Measurements from ENCODE around the gene VPS39.

Gene VPS39

GRCh38 chr15:42160136-42160535, 48.0 kb downstream of the VPS39 start:
- H3K36me3 ChIP-seq (ENCODE audit: low read length), result peaks cover 5% of the 10 kb centered on the region; the same call in 1 of the 2 replicates
- no peaks in the 10 kb centered on the region for H3K9me3 ChIP-seq (ENCODE audit: insufficient read depth, low read length)
- H3K4me2 ChIP-seq (ENCODE audit: low read depth, low read length, poor library complexity, severe bottlenecking), result no peak overlapping the region
- H4K20me1 ChIP-seq (ENCODE audit: low read depth, low read length), result no peaks in the 10 kb centered on the region
- no peak overlapping the region for H3K27ac ChIP-seq (ENCODE audit: low read depth, low read length)
- no peak overlapping the region for H3K4me3 ChIP-seq (ENCODE audit: insufficient read depth, low read length, poor library complexity, severe bottlenecking)
- no peaks in the 10 kb centered on the region for H3K9me2 ChIP-seq (replicated peaks; ENCODE audit: insufficient read depth, low read length)
- no peak overlapping the region for H2AFZ ChIP-seq (ENCODE audit: low read depth, low read length, severe bottlenecking)
- no peaks in the 10 kb centered on the region for H3F3A ChIP-seq (ENCODE audit: insufficient read depth)
- no peak overlapping the region for H3K9ac ChIP-seq (ENCODE audit: low read length)
- no peaks in the 10 kb centered on the region for H3K27me3 ChIP-seq (ENCODE audit: low read length)
- H3K79me2 ChIP-seq (ENCODE audit: insufficient read depth, low read length), result no peaks in the 10 kb centered on the region
- no peak for TF ChIP-seq CTCF (IDR thresholded peaks at IDR 0.05; ENCODE audit: insufficient read depth, low read length, poor library complexity, severe bottlenecking)

- no peaks in the 10 kb centered on the region for H3F3A ChIP-seq (ENCODE audit: insufficient read depth)
- H3K27ac ChIP-seq (ENCODE audit: low read depth, low read length), result no peak overlapping the region
- no peaks in the 10 kb centered on the region for H3K27me3 ChIP-seq (ENCODE audit: low read length)
- H3K9me2 ChIP-seq (replicated peaks; ENCODE audit: insufficient read depth, low read length), result no peaks in the 10 kb centered on the region
- peaks cover 5% of the 10 kb centered on the region; the same call in 1 of the 2 replicates for H3K36me3 ChIP-seq (ENCODE audit: low read length)
- no peak overlapping the region for H2AFZ ChIP-seq (ENCODE audit: low read depth, low read length, severe bottlenecking)
- no peaks in the 10 kb centered on the region for H3K9me3 ChIP-seq (ENCODE audit: insufficient read depth, low read length)
- TF ChIP-seq CTCF (IDR thresholded peaks at IDR 0.05; ENCODE audit: insufficient read depth, low read length, poor library complexity, severe bottlenecking) (no peak), EZH2phosphoT487 (conservative IDR thresholded peaks at IDR 0.05; ENCODE audit: low read length) (no peak)
- H3K4me3 ChIP-seq (ENCODE audit: insufficient read depth, low read length, poor library complexity, severe bottlenecking), result no peak overlapping the region
- H4K20me1 ChIP-seq (ENCODE audit: low read depth, low read length), result no peaks in the 10 kb centered on the region
- H3K4me2 ChIP-seq (ENCODE audit: low read depth, low read length, poor library complexity, severe bottlenecking), result no peak overlapping the region
- no peaks in the 10 kb centered on the region for H3K79me2 ChIP-seq (ENCODE audit: insufficient read depth, low read length)
- H3K9ac ChIP-seq (ENCODE audit: low read length), result no peak overlapping the region
Measured at GRCh38 chr15:42159381-42160015, 48.6 kb downstream of the VPS39 start.

GRCh38 chr15:42158941-42159340, 49.2 kb downstream of the VPS39 start:
- H4K20me1 ChIP-seq (ENCODE audit: low read depth, low read length), result no peaks in the 10 kb centered on the region
- H3K9me3 ChIP-seq (ENCODE audit: insufficient read depth, low read length), result no peaks in the 10 kb centered on the region
- peaks cover 5% of the 10 kb centered on the region; the same call in 1 of the 2 replicates for H3K36me3 ChIP-seq (ENCODE audit: low read length)
- H3K27ac ChIP-seq (ENCODE audit: low read depth, low read length), result no peak overlapping the region
- no peaks in the 10 kb centered on the region for H3K27me3 ChIP-seq (ENCODE audit: low read length)
- TF ChIP-seq CTCF (IDR thresholded peaks at IDR 0.05; ENCODE audit: insufficient read depth, low read length, poor library complexity, severe bottlenecking), result no peak
- no peak for TF ChIP-seq EZH2phosphoT487 (conservative IDR thresholded peaks at IDR 0.05; ENCODE audit: low read length)
- H3K4me3 ChIP-seq (ENCODE audit: insufficient read depth, low read length, poor library complexity, severe bottlenecking), result no peak overlapping the region
- H2AFZ ChIP-seq (ENCODE audit: low read depth, low read length, severe bottlenecking), result no peak overlapping the region
- no peaks in the 10 kb centered on the region for H3K79me2 ChIP-seq (ENCODE audit: insufficient read depth, low read length)
- no peak overlapping the region for H3K4me2 ChIP-seq (ENCODE audit: low read depth, low read length, poor library complexity, severe bottlenecking)
- H3F3A ChIP-seq (ENCODE audit: insufficient read depth), result no peaks in the 10 kb centered on the region
- H3K9ac ChIP-seq (ENCODE audit: low read length), result no peak overlapping the region
- H3K9me2 ChIP-seq (replicated peaks; ENCODE audit: insufficient read depth, low read length), result no peaks in the 10 kb centered on the region

All from SU-DHL-6 (cell line).